Endothelial cell of umbilical vein (primary cell): ENCODE measurements around the gene YY1.

Experiments used
- FOS ChIP-seq: IDR thresholded peaks from 2 replicates; pipeline ENCODE4 v1.6.1; 2011; ENCODE audit warnings: mild to moderate bottlenecking, low read length, moderate library complexity, borderline replicate concordance; ENCODE audit not compliant: insufficient read depth
- GATA2 ChIP-seq: IDR thresholded peaks from 2 replicates; pipeline ENCODE4 v1.7.0; 2011; ENCODE audit warnings: low read depth, mild to moderate bottlenecking, moderate library complexity, mixed read lengths, low read length; ENCODE audit not compliant: insufficient read length, insufficient read depth
- MYC ChIP-seq: IDR thresholded peaks from one replicate; pipeline ENCODE4 v1.6.1; 2011; ENCODE audit warnings: mild to moderate bottlenecking, low read depth, low read length
- POLR2A ChIP-seq: IDR thresholded peaks from 2 replicates; pipeline ENCODE4 v1.6.1; 2012; ENCODE audit warnings: low read depth, mild to moderate bottlenecking, control low read depth, low read length
- TF ChIP-seq, protein P1 (sequence below), 2 donors: IDR thresholded peaks; 1 replicate in 1 of 2; 2 replicates in 1 of 2; pipeline ENCODE4 v1.5.1; 2011; ENCODE audit warnings: low read length in 2 of 2, mild to moderate bottlenecking in 2 of 2, moderate library complexity in 2 of 2, control low read depth in 1 of 2, inconsistent platforms in 1 of 2, low read depth in 1 of 2; ENCODE audit not compliant: insufficient read depth in 1 of 2; ENCODE audit errors: extremely low read depth in 1 of 2
- TF ChIP-seq, protein P2 (sequence below): IDR thresholded peaks from 2 replicates; pipeline ENCODE4 v1.6.1; 2011; ENCODE audit not compliant: insufficient read depth, insufficient read length

DNA sequence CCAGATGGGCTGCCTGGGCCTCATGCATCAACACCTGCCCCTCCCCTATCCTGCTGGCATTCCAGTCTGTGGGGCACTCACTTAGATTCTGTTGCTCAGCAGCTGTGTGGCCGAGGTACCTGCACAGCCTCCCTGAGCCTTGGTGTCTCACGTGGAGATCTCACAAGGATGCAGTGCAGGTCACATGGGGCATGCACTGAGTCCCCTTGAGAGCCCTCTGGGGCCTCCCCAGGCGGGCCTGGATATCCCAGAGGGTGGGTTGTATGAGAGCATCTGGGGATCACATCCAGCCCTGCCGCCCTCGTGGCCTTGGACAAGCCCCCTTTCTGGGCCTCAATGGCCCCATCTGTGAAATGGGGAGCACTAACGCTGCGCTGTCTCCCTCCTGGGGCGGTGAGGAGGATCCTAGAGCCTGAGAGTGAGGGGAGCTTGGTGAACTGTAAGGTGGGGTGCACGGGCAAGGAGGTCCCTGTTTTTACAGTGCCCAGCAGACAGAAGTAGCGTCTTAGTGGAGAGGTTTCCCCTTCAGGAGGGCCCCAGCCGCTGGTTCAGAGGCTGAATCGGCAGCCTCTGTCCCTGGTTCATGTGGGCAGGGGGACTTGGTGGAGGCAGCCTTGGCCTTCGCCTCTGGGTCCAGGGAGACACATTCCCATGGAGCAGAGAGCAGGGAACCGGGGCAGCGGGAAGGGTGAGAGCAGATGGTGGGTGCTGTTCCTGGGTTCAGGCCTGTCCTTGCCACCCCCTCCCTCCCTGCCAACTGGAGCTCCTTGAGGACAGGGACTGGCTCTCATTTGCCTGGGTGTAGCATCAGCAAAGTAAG lies 83.4 kb downstream of the YY1 start:
- TF ChIP-seq, protein P1, sequence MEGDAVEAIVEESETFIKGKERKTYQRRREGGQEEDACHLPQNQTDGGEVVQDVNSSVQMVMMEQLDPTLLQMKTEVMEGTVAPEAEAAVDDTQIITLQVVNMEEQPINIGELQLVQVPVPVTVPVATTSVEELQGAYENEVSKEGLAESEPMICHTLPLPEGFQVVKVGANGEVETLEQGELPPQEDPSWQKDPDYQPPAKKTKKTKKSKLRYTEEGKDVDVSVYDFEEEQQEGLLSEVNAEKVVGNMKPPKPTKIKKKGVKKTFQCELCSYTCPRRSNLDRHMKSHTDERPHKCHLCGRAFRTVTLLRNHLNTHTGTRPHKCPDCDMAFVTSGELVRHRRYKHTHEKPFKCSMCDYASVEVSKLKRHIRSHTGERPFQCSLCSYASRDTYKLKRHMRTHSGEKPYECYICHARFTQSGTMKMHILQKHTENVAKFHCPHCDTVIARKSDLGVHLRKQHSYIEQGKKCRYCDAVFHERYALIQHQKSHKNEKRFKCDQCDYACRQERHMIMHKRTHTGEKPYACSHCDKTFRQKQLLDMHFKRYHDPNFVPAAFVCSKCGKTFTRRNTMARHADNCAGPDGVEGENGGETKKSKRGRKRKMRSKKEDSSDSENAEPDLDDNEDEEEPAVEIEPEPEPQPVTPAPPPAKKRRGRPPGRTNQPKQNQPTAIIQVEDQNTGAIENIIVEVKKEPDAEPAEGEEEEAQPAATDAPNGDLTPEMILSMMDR (IDR thresholded peaks at IDR 0.05; ENCODE audit: extremely low read depth in 1 of 2, insufficient read depth in 1 of 2, low read depth in 1 of 2, low read length in 2 of 2): no peak
- no peak for TF ChIP-seq GATA2
- TF ChIP-seq MYC: no peak
- TF ChIP-seq POLR2A: no peak
- no peak for TF ChIP-seq FOS
- TF ChIP-seq, protein P2, sequence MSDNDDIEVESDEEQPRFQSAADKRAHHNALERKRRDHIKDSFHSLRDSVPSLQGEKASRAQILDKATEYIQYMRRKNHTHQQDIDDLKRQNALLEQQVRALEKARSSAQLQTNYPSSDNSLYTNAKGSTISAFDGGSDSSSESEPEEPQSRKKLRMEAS: no peak
